Measurements from ENCODE around the gene MUSK. TPM values are rescaled to one million over a fixed set of nuclear protein-coding genes. Genes with fewer than 3 reads are reported as not detected.

MUSK gene
- total and polyA plus RNA-seq, 2 of the 8 experiments (the other 6 are each of a cell fraction or from before 2014, with no cell fraction given) = not detected

GRCh38 chr9:110812886-110813285 is 144.3 kb downstream of the MUSK start:
- no peak overlapping the region for H2BK20ac ChIP-seq (ENCODE audit: low read length)
- no peak for DNase-seq (ENCODE audit: low read depth in 1 of 2, low spot score in 2 of 2)
- H3K79me2 ChIP-seq (ENCODE audit: control insufficient read depth in 1 of 2, insufficient read depth in 2 of 2, low read length in 2 of 2) = no peaks in the 10 kb centered on the region
- H2AK5ac ChIP-seq (ENCODE audit: low read depth, low read length) = no peak overlapping the region
- H3K23ac ChIP-seq (ENCODE audit: insufficient read length) = no peak overlapping the region
- no peaks in the 10 kb centered on the region for H3K23me2 ChIP-seq (ENCODE audit: low read depth, low read length)
- FAIRE-seq = no peak
- H3K9ac ChIP-seq (replicated peaks in 1 of 4; ENCODE audit: extremely low read depth in 1 of 4, low read depth in 3 of 4, low read length in 3 of 4) = no peak overlapping the region
- H2BK120ac ChIP-seq (replicated peaks; ENCODE audit: low read depth, low read length) = no peak overlapping the region
- H2BK12ac ChIP-seq (ENCODE audit: low read depth, low read length) = no peak overlapping the region
- H3K4me2 ChIP-seq (ENCODE audit: insufficient read depth in 1 of 2, low read depth in 2 of 2, low read length in 2 of 2) = no peak overlapping the region; a peak in 1 of 4 replicates
- H3K4me1 ChIP-seq (replicated peaks in 1 of 4; ENCODE audit: control insufficient read depth in 3 of 4, insufficient read depth in 4 of 4, low read length in 3 of 4) = no peaks in the 10 kb centered on the region
- H3K27me3 ChIP-seq (replicated peaks in 1 of 4; ENCODE audit: control insufficient read depth in 3 of 4, extremely low read depth in 1 of 4, insufficient read depth in 3 of 4, low read length in 3 of 4) = no peaks in the 10 kb centered on the region
- H2BK5ac ChIP-seq (ENCODE audit: low read depth, low read length) = no peak overlapping the region
- no peak overlapping the region for H3K27ac ChIP-seq (ENCODE audit: low read depth, low read length)
- POLR2A ChIA-PET (ENCODE audit: partially characterized antibody) = no interaction called here
- H3K14ac ChIP-seq (ENCODE audit: insufficient read length) = no peak overlapping the region
- H3K4ac ChIP-seq (replicated peaks; ENCODE audit: insufficient read length, low read depth, low read length) = no peak overlapping the region
- no peak overlapping the region for H4K91ac ChIP-seq (replicated peaks; ENCODE audit: insufficient read length, low read length)
- H3K4me3 ChIP-seq (ENCODE audit: extremely low read depth in 1 of 4, insufficient read depth in 2 of 4, low read depth in 3 of 4, low read length in 4 of 4) = no peak overlapping the region
- no peaks in the 10 kb centered on the region for H4K20me1 ChIP-seq (replicated peaks in 1 of 2; ENCODE audit: control insufficient read depth in 1 of 2, insufficient read depth in 2 of 2, low read length in 2 of 2)
- no peak overlapping the region for H3K18ac ChIP-seq (ENCODE audit: extremely low read depth, low read length)
- H3K36me3 ChIP-seq (ENCODE audit: control insufficient read depth in 2 of 4, insufficient read depth in 4 of 4, low read length in 3 of 4) = no peaks in the 10 kb centered on the region
- H4K5ac ChIP-seq (ENCODE audit: insufficient read length, low read depth, low read length) = no peak overlapping the region
- H3K79me1 ChIP-seq (ENCODE audit: low read depth, low read length) = no peaks in the 10 kb centered on the region
- H3K56ac ChIP-seq (replicated peaks; ENCODE audit: insufficient read length, low read depth, low read length) = no peak overlapping the region
- 86% methylated on average over 3 of the region's 3 CpGs; no CpG with 5 or more reads in 1 of the 2 experiments for WGBS, 2 experiments (ENCODE audit: extremely low coverage in 1 of 2, insufficient coverage in 1 of 2, insufficient read length in 1 of 2, insufficient replicate concordance in 2 of 2, low coverage in 1 of 2, low lambda C conversion rate in 2 of 2, missing lambda C conversion rate in 1 of 2)
- 0 out of 2 replicates have a peak overlapping the region, but pooled peaks have one; percentile 1 for H2AFZ ChIP-seq (ENCODE audit: low read length)
- no peak overlapping the region for H2BK15ac ChIP-seq (ENCODE audit: low read length)
- CTCF ChIA-PET (ENCODE audit: partially characterized antibody) = interaction anchor here (1.5 kb wide), 1 partner anchor 23 kb away, joined by 4 read pairs; no protein-coding TSS in a partner anchor
- TF ChIP-seq KDM5A (IDR thresholded peaks at IDR 0.05; ENCODE audit: low read length) (no peak), PHF8 (conservative IDR thresholded peaks at IDR 0.05; ENCODE audit: low read depth, low read length) (no peak), EP300 (IDR thresholded peaks at IDR 0.05; ENCODE audit: borderline replicate concordance in 1 of 2, low read depth in 2 of 2, low read length in 2 of 2) (no peak), SIX5 (IDR thresholded peaks at IDR 0.05; ENCODE audit: low read depth, low read length) (no peak), KDM1A (IDR thresholded peaks at IDR 0.05; ENCODE audit: borderline replicate concordance, low read length) (no peak)
- TF ChIP-seq, protein P1, sequence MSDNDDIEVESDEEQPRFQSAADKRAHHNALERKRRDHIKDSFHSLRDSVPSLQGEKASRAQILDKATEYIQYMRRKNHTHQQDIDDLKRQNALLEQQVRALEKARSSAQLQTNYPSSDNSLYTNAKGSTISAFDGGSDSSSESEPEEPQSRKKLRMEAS (IDR thresholded peaks at IDR 0.05) = no peak
- H3K9me3 ChIP-seq (ENCODE audit: insufficient read depth in 2 of 2, low read depth in 1 of 2, low read length in 1 of 2) = no peaks in the 10 kb centered on the region
- H4K8ac ChIP-seq (ENCODE audit: extremely low read depth, insufficient read depth, low read length) = no peak overlapping the region
